Measurements from ENCODE around the gene RPUSD3. TPM values are rescaled to one million over a fixed set of nuclear protein-coding genes. Genes with fewer than 3 reads are reported as not detected.
"Not testable (repeated sequence)": the region's sequence is repeated elsewhere in the genome, so short reads cannot be mapped to it uniquely, and the experiment has no call there.

The RPUSD3 gene
- 34.9 and 43.4 TPM in 2 replicates for total RNA-seq
- 33.9 TPM for polyA plus RNA-seq (2012)

GRCh38 chr3:9843715-9844438 lies at the start of gene RPUSD3:
RPUSD3 (minus strand) TSS chr3:9844008; CDS start chr3:9843990, 18 bp downstream.
- DNase-seq (ENCODE audit: low read depth), result peak; percentile 96

GRCh38 chr3:9891072-9891622 lies 47.3 kb upstream of the RPUSD3 start:
- no peak for DNase-seq (ENCODE audit: low read depth)

GRCh38 chr3:9890249-9891071 lies 46.7 kb upstream of the RPUSD3 start, which contains the start of gene JAGN1:
JAGN1 (plus strand) TSS chr3:9890610; CDS start chr3:9890723, 113 bp downstream.
- DNase-seq (ENCODE audit: low read depth), result peak; percentile 92

- DNase-seq (ENCODE audit: low read depth), result no peak
Observed at GRCh38 chr3:9889405-9889804, 45.6 kb upstream of the RPUSD3 start.

GRCh38 chr3:9888540-9888939 lies 44.7 kb upstream of the RPUSD3 start:
- no peak for DNase-seq (ENCODE audit: low read depth)

GRCh38 chr3:9887480-9887879 lies 43.7 kb upstream of the RPUSD3 start:
- DNase-seq (ENCODE audit: low read depth), result no peak

- no peak for DNase-seq (ENCODE audit: low read depth)
Observed at GRCh38 chr3:9886328-9886727, 42.5 kb upstream of the RPUSD3 start.

- DNase-seq (ENCODE audit: low read depth), result peak; percentile 76
Observed at GRCh38 chr3:9884555-9885165, 40.9 kb upstream of the RPUSD3 start.

- peak; percentile 82 for DNase-seq (ENCODE audit: low read depth)
Observed at GRCh38 chr3:9883706-9884554, 40.1 kb upstream of the RPUSD3 start.

GRCh38 chr3:9881441-9881840 lies 37.6 kb upstream of the RPUSD3 start:
- DNase-seq (ENCODE audit: low read depth), result peak; percentile 80

- no peak for DNase-seq (ENCODE audit: low read depth)
Observed at GRCh38 chr3:9879830-9880549, 36.2 kb upstream of the RPUSD3 start, which contains the start of gene CIDEC. CIDEC (minus strand) TSS chr3:9880253; CDS start chr3:9878486, 1,767 bp downstream.

GRCh38 chr3:9878700-9879099 lies 34.9 kb upstream of the RPUSD3 start:
- DNase-seq (ENCODE audit: low read depth), result no peak

GRCh38 chr3:9876991-9877390 lies 33.2 kb upstream of the RPUSD3 start:
- DNase-seq (ENCODE audit: low read depth), result no peak

GRCh38 chr3:9876255-9876654 lies 32.4 kb upstream of the RPUSD3 start:
- not testable (repeated sequence) for DNase-seq (ENCODE audit: low read depth)

GRCh38 chr3:9875448-9875847 lies 31.6 kb upstream of the RPUSD3 start:
- no peak for DNase-seq (ENCODE audit: low read depth)

- not testable (repeated sequence) for DNase-seq (ENCODE audit: low read depth)
Observed at GRCh38 chr3:9872067-9872466, 28.3 kb upstream of the RPUSD3 start.

GRCh38 chr3:9870978-9871377 lies 27.2 kb upstream of the RPUSD3 start:
- DNase-seq (ENCODE audit: low read depth), result no peak

- DNase-seq (ENCODE audit: low read depth), result no peak
Observed at GRCh38 chr3:9869955-9870354, 26.1 kb upstream of the RPUSD3 start.

- no peak for DNase-seq (ENCODE audit: low read depth)
Observed at GRCh38 chr3:9867106-9867505, 23.3 kb upstream of the RPUSD3 start.

- no peak for DNase-seq (ENCODE audit: low read depth)
Observed at GRCh38 chr3:9866639-9867038, 22.8 kb upstream of the RPUSD3 start.

All from myocyte (in vitro differentiated cells).